Measurements from ENCODE around the gene FES.

Gene FES

DNA sequence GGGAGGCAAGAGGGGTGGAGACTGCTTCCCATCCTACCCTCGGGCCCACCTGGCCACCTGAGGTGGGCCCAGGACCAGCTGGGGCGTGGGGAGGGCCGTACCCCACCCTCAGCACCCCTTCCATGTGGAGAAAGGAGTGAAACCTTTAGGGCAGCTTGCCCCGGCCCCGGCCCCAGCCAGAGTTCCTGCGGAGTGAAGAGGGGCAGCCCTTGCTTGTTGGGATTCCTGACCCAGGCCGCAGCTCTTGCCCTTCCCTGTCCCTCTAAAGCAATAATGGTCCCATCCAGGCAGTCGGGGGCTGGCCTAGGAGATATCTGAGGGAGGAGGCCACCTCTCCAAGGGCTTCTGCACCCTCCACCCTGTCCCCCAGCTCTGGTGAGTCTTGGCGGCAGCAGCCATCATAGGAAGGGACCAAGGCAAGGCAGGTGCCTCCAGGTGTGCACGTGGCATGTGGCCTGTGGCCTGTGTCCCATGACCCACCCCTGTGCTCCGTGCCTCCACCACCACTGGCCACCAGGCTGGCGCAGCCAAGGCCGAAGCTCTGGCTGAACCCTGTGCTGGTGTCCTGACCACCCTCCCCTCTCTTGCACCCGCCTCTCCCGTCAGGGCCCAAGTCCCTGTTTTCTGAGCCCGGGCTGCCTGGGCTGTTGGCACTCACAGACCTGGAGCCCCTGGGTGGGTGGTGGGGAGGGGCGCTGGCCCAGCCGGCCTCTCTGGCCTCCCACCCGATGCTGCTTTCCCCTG lies 2.2 kb upstream of the FES start:
- Histone ChIP-seq H3K4me3 (ENCODE audit: low read depth in 1 of 2, low read length in 2 of 2) (no peak overlapping the region), H3K9me3 (ENCODE audit: control insufficient read depth in 1 of 2, low read length in 2 of 2) (no peaks in the 10 kb centered on the region), H3K27ac (ENCODE audit: low read depth, low read length) (no peak overlapping the region), H3K27me3 (ENCODE audit: control insufficient read depth in 1 of 2, insufficient read depth in 2 of 2, low read length in 2 of 2) (no peaks in the 10 kb centered on the region), H3K36me3 (ENCODE audit: control insufficient read depth in 1 of 2, insufficient read depth in 2 of 2, low read length in 2 of 2) (peaks cover 31 to 50% of the 10 kb centered on the region in 2 donors), H3K9ac (ENCODE audit: low read depth in 1 of 2, low read length in 2 of 2) (no peak overlapping the region), H3K4me1 (ENCODE audit: control insufficient read depth in 1 of 2, insufficient read depth in 2 of 2, low read length in 2 of 2) (peaks cover 18 to 32% of the 10 kb centered on the region in 2 donors)

DNA sequence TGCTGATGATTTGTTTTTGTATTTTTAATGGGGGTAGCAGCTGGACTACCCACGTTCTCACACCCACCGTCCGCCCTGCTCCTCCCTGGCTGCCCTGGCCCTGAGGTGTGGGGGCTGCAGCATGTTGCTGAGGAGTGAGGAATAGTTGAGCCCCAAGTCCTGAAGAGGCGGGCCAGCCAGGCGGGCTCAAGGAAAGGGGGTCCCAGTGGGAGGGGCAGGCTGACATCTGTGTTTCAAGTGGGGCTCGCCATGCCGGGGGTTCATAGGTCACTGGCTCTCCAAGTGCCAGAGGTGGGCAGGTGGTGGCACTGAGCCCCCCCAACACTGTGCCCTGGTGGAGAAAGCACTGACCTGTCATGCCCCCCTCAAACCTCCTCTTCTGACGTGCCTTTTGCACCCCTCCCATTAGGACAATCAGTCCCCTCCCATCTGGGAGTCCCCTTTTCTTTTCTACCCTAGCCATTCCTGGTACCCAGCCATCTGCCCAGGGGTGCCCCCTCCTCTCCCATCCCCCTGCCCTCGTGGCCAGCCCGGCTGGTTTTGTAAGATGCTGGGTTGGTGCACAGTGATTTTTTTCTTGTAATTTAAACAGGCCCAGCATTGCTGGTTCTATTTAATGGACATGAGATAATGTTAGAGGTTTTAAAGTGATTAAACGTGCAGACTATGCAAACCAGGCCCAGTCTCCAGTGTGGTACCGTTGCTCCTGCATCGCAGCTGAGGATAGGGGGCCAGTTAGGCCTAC lies 1.4 kb upstream of the FES start:
- Histone ChIP-seq H3K9ac (ENCODE audit: low read depth in 1 of 2, low read length in 2 of 2) (peak overlapping the region in 1 of 2 donors; percentile 57), H3K9me3 (ENCODE audit: control insufficient read depth in 1 of 2, low read length in 2 of 2) (no peaks in the 10 kb centered on the region), H3K27me3 (ENCODE audit: control insufficient read depth in 1 of 2, insufficient read depth in 2 of 2, low read length in 2 of 2) (no peaks in the 10 kb centered on the region), H3K27ac (ENCODE audit: low read depth, low read length) (peak overlapping the region; percentile 77), H3K36me3 (ENCODE audit: control insufficient read depth in 1 of 2, insufficient read depth in 2 of 2, low read length in 2 of 2) (peaks cover 23 to 42% of the 10 kb centered on the region in 2 donors), H3K4me1 (ENCODE audit: control insufficient read depth in 1 of 2, insufficient read depth in 2 of 2, low read length in 2 of 2) (peaks cover 18 to 32% of the 10 kb centered on the region in 2 donors), H3K4me3 (ENCODE audit: low read depth in 1 of 2, low read length in 2 of 2) (no peak overlapping the region)

DNA sequence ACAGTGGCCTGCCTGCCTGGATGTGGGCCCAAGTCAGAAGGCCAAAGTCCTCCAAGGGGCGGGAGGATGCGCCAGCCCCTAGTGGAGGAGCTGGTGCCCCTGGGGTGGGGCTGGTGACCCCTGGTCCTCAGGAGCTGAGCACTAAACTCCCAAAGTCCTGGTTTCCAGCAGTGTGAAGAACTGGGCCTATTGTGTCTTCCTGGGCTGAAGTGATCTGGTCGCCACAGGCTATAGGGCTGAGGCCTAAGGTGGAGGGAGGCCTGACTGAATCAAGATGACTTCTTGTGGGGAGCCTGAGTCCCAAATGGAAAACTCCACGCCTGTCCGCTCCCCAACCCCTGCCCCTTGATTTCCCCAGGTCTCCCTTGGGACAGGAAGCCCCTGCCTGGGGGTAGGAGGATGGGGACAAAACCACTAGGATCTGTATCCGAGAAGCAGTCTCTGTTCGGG lies 753 bp upstream of the FES start:
- Histone ChIP-seq H3K36me3 (ENCODE audit: control insufficient read depth in 1 of 2, insufficient read depth in 2 of 2, low read length in 2 of 2) (peaks cover 18 to 36% of the 10 kb centered on the region in 2 donors), H3K9ac (ENCODE audit: low read depth in 1 of 2, low read length in 2 of 2) (peak overlapping the region; percentile 57 to 77), H3K27me3 (ENCODE audit: control insufficient read depth in 1 of 2, insufficient read depth in 2 of 2, low read length in 2 of 2) (no peaks in the 10 kb centered on the region), H3K9me3 (ENCODE audit: control insufficient read depth in 1 of 2, low read length in 2 of 2) (no peaks in the 10 kb centered on the region), H3K4me1 (ENCODE audit: control insufficient read depth in 1 of 2, insufficient read depth in 2 of 2, low read length in 2 of 2) (peaks cover 18 to 32% of the 10 kb centered on the region in 2 donors), H3K4me3 (ENCODE audit: low read depth in 1 of 2, low read length in 2 of 2) (peak overlapping the region; percentile 50 to 66), H3K27ac (ENCODE audit: low read depth, low read length) (peak overlapping the region; percentile 77)

DNA sequence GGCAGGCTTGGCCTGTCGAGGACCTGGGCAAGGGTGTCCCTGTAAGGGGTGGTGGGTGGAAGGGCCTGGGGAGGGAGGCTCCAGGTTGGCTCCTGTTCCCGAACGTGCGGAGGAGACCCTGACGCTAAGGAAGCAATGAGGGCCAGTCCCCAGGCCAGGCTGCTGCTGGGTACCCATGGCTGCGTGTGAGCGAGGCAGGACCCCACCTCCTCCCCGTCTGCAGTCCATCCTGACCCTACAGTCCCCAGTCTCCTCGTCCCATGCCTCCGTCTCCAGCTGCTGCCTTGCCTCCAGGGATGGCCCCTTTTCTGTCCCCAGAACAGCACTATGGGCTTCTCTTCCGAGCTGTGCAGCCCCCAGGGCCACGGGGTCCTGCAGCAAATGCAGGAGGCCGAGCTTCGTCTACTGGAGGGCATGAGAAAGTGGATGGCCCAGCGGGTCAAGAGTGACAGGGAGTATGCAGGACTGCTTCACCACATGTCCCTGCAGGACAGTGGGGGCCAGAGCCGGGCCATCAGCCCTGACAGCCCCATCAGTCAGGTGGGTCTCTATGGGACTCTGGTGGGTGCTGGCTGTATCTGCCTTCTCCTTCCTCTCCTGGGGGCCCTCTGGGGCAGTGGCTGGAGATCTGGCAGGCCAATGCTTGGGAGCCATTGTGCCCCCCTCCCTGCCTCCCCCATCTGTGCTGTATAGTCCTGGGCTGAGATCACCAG lies 571 bp downstream of the FES start:
- H3K9me3 ChIP-seq (ENCODE audit: control insufficient read depth in 1 of 2, low read length in 2 of 2): no peaks in the 10 kb centered on the region
- H3K27me3 ChIP-seq (ENCODE audit: control insufficient read depth in 1 of 2, insufficient read depth in 2 of 2, low read length in 2 of 2): no peaks in the 10 kb centered on the region
- peaks cover 18 to 32% of the 10 kb centered on the region in 2 donors for H3K4me1 ChIP-seq (ENCODE audit: control insufficient read depth in 1 of 2, insufficient read depth in 2 of 2, low read length in 2 of 2)
- H3K27ac ChIP-seq (ENCODE audit: low read depth, low read length): peak overlapping the region; percentile 77
- H3K36me3 ChIP-seq (ENCODE audit: control insufficient read depth in 1 of 2, insufficient read depth in 2 of 2, low read length in 2 of 2): peaks cover 10 to 26% of the 10 kb centered on the region in 2 donors
- H3K4me3 ChIP-seq (ENCODE audit: low read depth in 1 of 2, low read length in 2 of 2): peak overlapping the region; percentile 50 to 66
- H3K9ac ChIP-seq (ENCODE audit: low read depth in 1 of 2, low read length in 2 of 2): peak overlapping the region; percentile 57 to 77

DNA sequence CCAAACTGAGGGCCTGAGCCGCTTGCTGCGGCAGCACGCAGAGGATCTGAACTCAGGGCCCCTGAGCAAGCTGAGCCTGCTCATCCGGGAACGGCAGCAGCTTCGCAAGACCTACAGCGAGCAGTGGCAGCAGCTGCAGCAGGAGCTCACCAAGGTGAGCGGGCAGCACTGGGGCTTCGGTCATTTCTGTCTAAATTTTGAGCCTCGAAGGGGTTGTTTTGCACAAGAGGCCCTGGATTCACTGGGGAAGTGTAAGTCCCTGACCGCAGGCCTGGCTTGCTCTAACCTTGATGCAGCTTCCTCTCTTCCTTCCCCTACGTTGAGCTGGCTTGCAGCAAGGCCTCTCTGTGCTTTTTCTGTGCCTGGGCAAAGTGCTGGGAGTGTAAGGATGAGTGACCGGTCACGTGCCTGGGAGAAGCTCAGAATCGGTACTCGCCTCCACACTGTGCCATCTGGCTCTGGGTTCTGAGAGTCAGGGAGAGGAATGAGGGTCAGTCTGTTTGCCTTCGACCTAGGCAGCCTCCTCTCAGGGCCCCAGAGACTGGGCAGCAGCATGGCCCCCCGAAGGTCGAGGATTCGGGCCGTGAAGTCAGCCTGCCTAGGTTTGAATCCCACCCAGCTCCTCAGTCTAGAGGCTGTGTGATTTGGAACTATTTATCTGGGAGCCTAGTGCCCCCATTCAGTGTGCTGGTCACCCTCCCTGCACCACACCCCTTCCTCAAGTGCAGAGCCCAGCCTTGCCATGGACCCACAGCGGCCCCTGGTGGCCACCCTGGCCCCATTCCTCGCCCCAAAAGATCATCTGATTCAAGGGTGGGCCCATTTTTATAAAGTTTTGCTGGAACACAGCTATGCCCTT lies 1.4 kb downstream of the FES start:
- Histone ChIP-seq H3K27ac (ENCODE audit: low read depth, low read length) (peak overlapping the region; percentile 27), H3K4me1 (ENCODE audit: control insufficient read depth in 1 of 2, insufficient read depth in 2 of 2, low read length in 2 of 2) (peaks cover 18 to 32% of the 10 kb centered on the region in 2 donors), H3K27me3 (ENCODE audit: control insufficient read depth in 1 of 2, insufficient read depth in 2 of 2, low read length in 2 of 2) (no peaks in the 10 kb centered on the region), H3K4me3 (ENCODE audit: low read depth in 1 of 2, low read length in 2 of 2) (peak overlapping the region; percentile 50 to 66), H3K36me3 (ENCODE audit: control insufficient read depth in 1 of 2, insufficient read depth in 2 of 2, low read length in 2 of 2) (peaks cover 8 to 24% of the 10 kb centered on the region in 2 donors), H3K9me3 (ENCODE audit: control insufficient read depth in 1 of 2, low read length in 2 of 2) (no peaks in the 10 kb centered on the region), H3K9ac (ENCODE audit: low read depth in 1 of 2, low read length in 2 of 2) (peak overlapping the region; percentile 57 to 77)

DNA sequence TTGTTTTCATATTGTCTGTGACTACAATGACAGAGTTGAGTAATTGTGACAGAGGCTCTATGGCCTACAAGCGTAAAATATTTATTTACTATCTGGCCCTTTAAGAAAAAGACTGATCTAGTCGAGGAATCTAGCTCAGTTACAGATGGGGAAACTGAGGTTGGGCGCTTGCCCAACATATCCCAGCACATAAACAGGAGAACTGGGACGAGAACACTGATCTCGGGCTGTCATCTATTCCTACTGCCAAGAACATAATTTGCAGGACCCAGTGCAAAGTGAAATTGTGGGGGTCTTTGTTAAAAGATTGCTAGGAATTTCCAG lies 1.9 kb downstream of the FES start:
- Histone ChIP-seq H3K4me3 (ENCODE audit: low read depth in 1 of 2, low read length in 2 of 2) (no peak overlapping the region), H3K9me3 (ENCODE audit: control insufficient read depth in 1 of 2, low read length in 2 of 2) (no peaks in the 10 kb centered on the region), H3K4me1 (ENCODE audit: control insufficient read depth in 1 of 2, insufficient read depth in 2 of 2, low read length in 2 of 2) (peaks cover 18 to 32% of the 10 kb centered on the region in 2 donors), H3K27ac (ENCODE audit: low read depth, low read length) (no peak overlapping the region), H3K27me3 (ENCODE audit: control insufficient read depth in 1 of 2, insufficient read depth in 2 of 2, low read length in 2 of 2) (no peaks in the 10 kb centered on the region), H3K36me3 (ENCODE audit: control insufficient read depth in 1 of 2, insufficient read depth in 2 of 2, low read length in 2 of 2) (peaks cover 10 to 19% of the 10 kb centered on the region in 2 donors), H3K9ac (ENCODE audit: low read depth in 1 of 2, low read length in 2 of 2) (peak overlapping the region in 1 of 2 donors; percentile 77)

DNA sequence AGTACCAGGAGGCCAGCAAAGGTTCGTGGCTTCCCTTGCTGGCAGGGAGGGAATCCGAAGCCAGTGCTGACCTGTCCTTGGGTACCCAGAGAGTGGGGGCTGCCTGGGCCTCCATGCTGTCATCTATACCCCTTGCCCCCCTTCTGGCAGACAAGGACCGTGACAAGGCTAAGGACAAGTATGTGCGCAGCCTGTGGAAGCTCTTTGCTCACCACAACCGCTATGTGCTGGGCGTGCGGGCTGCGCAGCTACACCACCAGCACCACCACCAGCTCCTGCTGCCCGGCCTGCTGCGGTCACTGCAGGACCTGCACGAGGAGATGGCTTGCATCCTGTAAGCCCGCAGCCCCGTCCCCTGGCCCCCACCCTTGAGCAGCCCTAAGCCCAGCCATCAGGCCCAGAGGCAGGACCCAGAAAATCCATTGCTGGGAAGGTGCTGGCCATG lies 2.8 kb downstream of the FES start:
- peaks cover 7 to 17% of the 10 kb centered on the region in 2 donors for H3K36me3 ChIP-seq (ENCODE audit: control insufficient read depth in 1 of 2, insufficient read depth in 2 of 2, low read length in 2 of 2)
- H3K27ac ChIP-seq (ENCODE audit: low read depth, low read length): no peak overlapping the region

DNA sequence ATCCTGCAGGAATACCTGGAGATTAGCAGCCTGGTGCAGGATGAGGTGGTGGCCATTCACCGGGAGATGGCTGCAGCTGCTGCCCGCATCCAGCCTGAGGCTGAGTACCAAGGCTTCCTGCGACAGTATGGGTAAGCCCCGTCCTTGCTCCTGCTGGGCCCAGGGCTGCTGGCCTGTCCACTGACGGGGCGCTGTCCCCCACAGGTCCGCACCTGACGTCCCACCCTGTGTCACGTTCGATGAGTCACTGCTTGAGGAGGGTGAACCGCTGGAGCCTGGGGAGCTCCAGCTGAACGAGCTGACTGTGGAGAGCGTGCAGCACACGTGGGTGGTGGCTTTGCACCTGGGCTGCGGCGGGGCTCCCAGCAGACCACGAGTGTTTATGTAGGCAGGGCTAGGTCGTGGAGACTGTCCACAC lies 5.0 kb downstream of the FES start:
- Histone ChIP-seq H3K4me1 (ENCODE audit: control insufficient read depth in 1 of 2, insufficient read depth in 2 of 2, low read length in 2 of 2) (peaks cover 7 to 22% of the 10 kb centered on the region in 2 donors), H3K9me3 (ENCODE audit: control insufficient read depth in 1 of 2, low read length in 2 of 2) (no peaks in the 10 kb centered on the region), H3K27me3 (ENCODE audit: control insufficient read depth in 1 of 2, insufficient read depth in 2 of 2, low read length in 2 of 2) (no peaks in the 10 kb centered on the region), H3K27ac (ENCODE audit: low read depth, low read length) (no peak overlapping the region), H3K9ac (ENCODE audit: low read depth in 1 of 2, low read length in 2 of 2) (no peak overlapping the region), H3K36me3 (ENCODE audit: control insufficient read depth in 1 of 2, insufficient read depth in 2 of 2, low read length in 2 of 2) (peaks cover 6 to 31% of the 10 kb centered on the region in 2 donors), H3K4me3 (ENCODE audit: low read depth in 1 of 2, low read length in 2 of 2) (no peak overlapping the region)

More for the DNA sequence above, 2.8 kb downstream of the FES start:
- no peak overlapping the region for H3K9ac ChIP-seq (ENCODE audit: low read depth in 1 of 2, low read length in 2 of 2)
- H3K27me3 ChIP-seq (ENCODE audit: control insufficient read depth in 1 of 2, insufficient read depth in 2 of 2, low read length in 2 of 2): no peaks in the 10 kb centered on the region
- H3K9me3 ChIP-seq (ENCODE audit: control insufficient read depth in 1 of 2, low read length in 2 of 2): no peaks in the 10 kb centered on the region
- H3K4me1 ChIP-seq (ENCODE audit: control insufficient read depth in 1 of 2, insufficient read depth in 2 of 2, low read length in 2 of 2): peaks cover 18 to 32% of the 10 kb centered on the region in 2 donors
- no peak overlapping the region for H3K4me3 ChIP-seq (ENCODE audit: low read depth in 1 of 2, low read length in 2 of 2)

DNA sequence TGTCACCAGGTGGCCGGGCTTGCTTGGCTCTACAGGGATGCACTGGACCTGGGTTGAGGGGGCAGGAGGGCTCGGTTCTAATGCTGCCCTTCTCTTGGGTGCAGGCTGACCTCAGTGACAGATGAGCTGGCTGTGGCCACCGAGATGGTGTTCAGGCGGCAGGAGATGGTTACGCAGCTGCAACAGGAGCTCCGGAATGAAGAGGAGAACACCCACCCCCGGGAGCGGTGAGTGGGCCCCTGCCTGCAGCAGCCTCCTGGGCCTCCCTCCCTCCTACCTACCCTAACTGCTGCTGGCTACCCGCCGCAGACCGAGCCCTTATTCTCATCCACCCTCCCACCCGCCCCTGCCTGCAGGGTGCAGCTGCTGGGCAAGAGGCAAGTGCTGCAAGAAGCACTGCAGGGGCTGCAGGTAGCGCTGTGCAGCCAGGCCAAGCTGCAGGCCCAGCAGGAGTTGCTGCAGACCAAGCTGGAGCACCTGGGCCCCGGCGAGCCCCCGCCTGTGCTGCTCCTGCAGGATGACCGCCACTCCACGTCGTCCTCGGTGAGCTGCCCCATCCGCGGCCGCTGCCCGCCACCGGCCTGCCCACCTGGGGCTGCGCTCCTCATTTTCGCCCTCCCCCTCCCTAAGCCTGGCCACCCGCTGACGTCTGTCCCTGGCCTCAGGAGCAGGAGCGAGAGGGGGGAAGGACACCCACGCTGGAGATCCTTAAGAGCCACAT lies 5.6 kb downstream of the FES start:
- Histone ChIP-seq H3K27ac (ENCODE audit: low read depth, low read length) (no peak overlapping the region), H3K36me3 (ENCODE audit: control insufficient read depth in 1 of 2, insufficient read depth in 2 of 2, low read length in 2 of 2) (peaks cover 6 to 31% of the 10 kb centered on the region in 2 donors), H3K9ac (ENCODE audit: low read depth in 1 of 2, low read length in 2 of 2) (no peak overlapping the region), H3K27me3 (ENCODE audit: control insufficient read depth in 1 of 2, insufficient read depth in 2 of 2, low read length in 2 of 2) (no peaks in the 10 kb centered on the region), H3K9me3 (ENCODE audit: control insufficient read depth in 1 of 2, low read length in 2 of 2) (no peaks in the 10 kb centered on the region), H3K4me3 (ENCODE audit: low read depth in 1 of 2, low read length in 2 of 2) (no peak overlapping the region), H3K4me1 (ENCODE audit: control insufficient read depth in 1 of 2, insufficient read depth in 2 of 2, low read length in 2 of 2) (peaks cover 7 to 17% of the 10 kb centered on the region in 2 donors)
